Esophagus muscularis mucosa (tissue), 4 donors: Measurements from ENCODE around the gene STAT3. TPM values are rescaled to one million over a fixed set of nuclear protein-coding genes. Genes with fewer than 3 reads are reported as not detected.

Experiments used
- DNase-seq: peaks from one replicate; pipeline ENCODE4 v3.0.0-alpha.2; 2017; ENCODE audit errors: extremely low spot score
- H3K27ac ChIP-seq, 4 donors: fragments of 200-600 bp; sonication (generic); replicated peaks in 1 of 4; 1 replicate in 3 of 4; 2 replicates in 1 of 4; pipeline ENCODE4 v1.5.1; 2016 to 2019; ENCODE audit warnings: mild to moderate bottlenecking in 1 of 4
- H3K27me3 ChIP-seq, 4 donors: fragments of 200-600 bp; sonication (generic); one replicate each; pipeline versions ENCODE4 v1.5.1 to v1.6.0; 2016 to 2019
- H3K36me3 ChIP-seq, 4 donors: fragments of 200-600 bp; sonication (generic); one replicate each; pipeline ENCODE4 v1.5.1; 2016 to 2019
- H3K4me1 ChIP-seq, 4 donors: fragments of 200-600 bp; sonication (generic); one replicate each; pipeline ENCODE4 v1.5.1; 2016 to 2019
- H3K4me3 ChIP-seq, 4 donors: fragments of 200-600 bp; sonication (generic); 1 replicate in 2 of 4; 2 replicates in 2 of 4; pipeline ENCODE4 v1.5.1; 2016 to 2019; ENCODE audit warnings: mild to moderate bottlenecking in 4 of 4, moderate library complexity in 1 of 4
- H3K9me3 ChIP-seq, 4 donors: fragments of 200-600 bp; sonication (generic); 1 replicate in 3 of 4; 2 replicates in 1 of 4; pipeline ENCODE4 v1.5.1; 2016 to 2019
- EP300 ChIP-seq: sonication (generic); formaldehyde crosslinking; IDR thresholded peaks from one replicate; pipeline ENCODE4 v1.6.1; 2017; ENCODE audit warnings: antibody characterized with exemption
- POLR2A ChIP-seq: fragments of 450-650 bp; IDR thresholded peaks from one replicate; pipeline ENCODE4 v1.6.1; 2017; ENCODE audit warnings: antibody characterized with exemption, moderate library complexity, mild to moderate bottlenecking, low read depth
- POLR2AphosphoS5 ChIP-seq, 2 donors: sonication (generic); formaldehyde crosslinking; IDR thresholded peaks; one replicate each; pipeline ENCODE4 v1.6.1; 2017; ENCODE audit warnings: antibody characterized with exemption in 2 of 2
- WGBS: methylation state at CpG from one replicate; pipeline ENCODE4 v1.1.5; 2018; 5-methylcytosine and 5-hydroxymethylcytosine counted together
- intact Hi-C: fragments of 100-400 bp; cut with DNase I; formaldehyde crosslinking; loops from one replicate; pipeline ENCODE4 v1.15.1; 2023
- total RNA-seq, 4 donors: library from RNA; depleted of rRNA; stranded (reverse); fragments of >200 nt; gene quantifications; one replicate each; pipeline versions ENCODE4 v1.1.0 to v1.2.1, GENCODE V29; 2016
- TF ChIP-seq, protein P1 (sequence below), 3 experiments: fragments of 200-600 bp in 2 of 3; fragments of 450-650 bp in 1 of 3; sonication (generic) in 2 of 3; IDR thresholded peaks; one replicate each; pipeline ENCODE4 v1.5.1; 2017 to 2019; ENCODE audit warnings: antibody characterized with exemption in 3 of 3, mild to moderate bottlenecking in 2 of 3, moderate library complexity in 1 of 3

The STAT3 gene
- total RNA-seq, 4 donors from 2014 or later, result 137 to 260 (median 211) TPM

DNA sequence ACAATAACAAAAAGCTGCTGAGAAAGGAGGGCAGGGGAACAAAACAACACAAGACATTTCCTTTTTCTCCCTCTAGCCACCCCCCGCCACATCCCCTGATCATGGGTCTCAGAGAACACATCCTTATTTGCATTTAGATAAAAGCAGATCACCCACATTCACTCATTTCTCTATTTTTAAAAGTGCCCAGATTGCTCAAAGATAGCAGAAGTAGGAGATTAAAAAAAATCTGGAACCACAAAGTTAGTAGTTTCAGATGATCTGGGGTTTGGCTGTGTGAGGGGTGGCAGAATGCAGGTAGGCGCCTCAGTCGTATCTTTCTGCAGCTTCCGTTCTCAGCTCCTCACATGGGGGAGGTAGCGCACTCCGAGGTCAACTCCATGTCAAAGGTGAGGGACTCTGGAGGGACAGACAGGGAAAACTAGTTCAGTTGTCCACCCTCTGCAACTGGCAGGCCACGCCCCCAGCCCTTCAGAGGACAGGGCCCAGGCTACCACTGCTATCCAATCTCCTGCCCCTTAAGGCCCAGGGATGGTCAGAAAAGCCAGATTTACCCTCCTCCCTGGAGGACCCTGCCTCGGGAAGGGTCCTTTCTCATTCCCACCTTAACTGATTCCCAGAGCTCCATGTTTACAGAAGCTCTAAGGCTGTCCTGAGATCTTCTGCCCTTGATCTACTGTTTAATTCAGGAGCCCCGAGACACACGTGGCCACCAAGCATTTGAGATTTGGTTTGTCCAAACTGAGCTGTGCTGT lies 72.7 kb downstream of the STAT3 start:
- intact Hi-C loops, result no loop called here
- H3K4me1 ChIP-seq, result peaks cover 29 to 54% (median 40%) of the 10 kb centered on the region in 4 donors
- WGBS, result 78% methylated on average over 10 of the region's 10 CpGs

DNA sequence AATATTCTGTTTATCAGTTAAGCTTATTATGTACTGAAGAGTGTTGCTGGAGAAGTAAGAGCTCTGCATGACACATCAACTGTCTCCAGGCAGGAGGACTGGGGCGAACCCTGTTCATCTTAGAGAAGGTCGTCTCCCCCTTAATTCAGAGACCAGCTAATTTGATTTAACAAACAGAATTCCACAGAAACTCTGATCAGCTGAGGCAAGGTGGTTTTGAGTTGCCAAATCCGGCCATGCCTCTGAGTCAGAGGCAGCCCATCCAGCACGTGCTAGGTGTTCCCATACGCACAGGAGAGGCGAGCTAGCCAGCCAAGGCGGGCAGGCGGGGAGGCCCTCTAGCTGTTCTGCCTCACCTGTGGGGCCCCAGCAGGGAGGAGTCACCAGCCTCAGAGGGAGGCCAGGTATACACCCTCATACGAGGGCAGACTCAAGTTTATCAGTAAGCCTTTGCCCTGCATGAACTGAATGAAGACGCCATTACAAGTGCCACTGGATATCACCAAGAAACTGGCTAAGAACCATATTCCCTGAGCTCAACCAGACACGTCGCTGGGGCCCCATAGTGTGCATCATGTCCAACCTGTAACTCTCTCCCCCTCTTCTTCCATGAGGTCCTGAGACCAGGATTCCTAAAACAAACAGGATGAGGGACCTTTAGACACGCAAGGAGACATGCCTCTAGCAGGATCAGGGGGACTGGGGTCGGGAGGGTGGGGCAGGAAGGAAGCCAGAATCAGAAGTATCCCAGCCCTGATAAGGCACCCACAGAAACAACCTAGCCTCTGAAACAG lies 74.3 kb downstream of the STAT3 start:
- 79% methylated on average over 8 of the region's 14 CpGs for WGBS

More for the DNA sequence above, 72.7 kb downstream of the STAT3 start:
- Histone ChIP-seq H3K9me3 (no peaks in the 10 kb centered on the region), H3K36me3 (peaks cover 28 to 93% (median 81%) of the 10 kb centered on the region in 4 donors), H3K27ac (no peak overlapping the region), H3K4me3 (no peak overlapping the region), H3K27me3 (peaks cover 0 to 4% (median 0%) of the 10 kb centered on the region in 4 donors)
- TF ChIP-seq, protein P1, sequence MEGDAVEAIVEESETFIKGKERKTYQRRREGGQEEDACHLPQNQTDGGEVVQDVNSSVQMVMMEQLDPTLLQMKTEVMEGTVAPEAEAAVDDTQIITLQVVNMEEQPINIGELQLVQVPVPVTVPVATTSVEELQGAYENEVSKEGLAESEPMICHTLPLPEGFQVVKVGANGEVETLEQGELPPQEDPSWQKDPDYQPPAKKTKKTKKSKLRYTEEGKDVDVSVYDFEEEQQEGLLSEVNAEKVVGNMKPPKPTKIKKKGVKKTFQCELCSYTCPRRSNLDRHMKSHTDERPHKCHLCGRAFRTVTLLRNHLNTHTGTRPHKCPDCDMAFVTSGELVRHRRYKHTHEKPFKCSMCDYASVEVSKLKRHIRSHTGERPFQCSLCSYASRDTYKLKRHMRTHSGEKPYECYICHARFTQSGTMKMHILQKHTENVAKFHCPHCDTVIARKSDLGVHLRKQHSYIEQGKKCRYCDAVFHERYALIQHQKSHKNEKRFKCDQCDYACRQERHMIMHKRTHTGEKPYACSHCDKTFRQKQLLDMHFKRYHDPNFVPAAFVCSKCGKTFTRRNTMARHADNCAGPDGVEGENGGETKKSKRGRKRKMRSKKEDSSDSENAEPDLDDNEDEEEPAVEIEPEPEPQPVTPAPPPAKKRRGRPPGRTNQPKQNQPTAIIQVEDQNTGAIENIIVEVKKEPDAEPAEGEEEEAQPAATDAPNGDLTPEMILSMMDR (IDR thresholded peaks at IDR 0.05), result no peak
- TF ChIP-seq POLR2AphosphoS5 (IDR thresholded peaks at IDR 0.05) (no peak), POLR2A (no peak), EP300 (no peak)
- DNase-seq, result no peak

DNA sequence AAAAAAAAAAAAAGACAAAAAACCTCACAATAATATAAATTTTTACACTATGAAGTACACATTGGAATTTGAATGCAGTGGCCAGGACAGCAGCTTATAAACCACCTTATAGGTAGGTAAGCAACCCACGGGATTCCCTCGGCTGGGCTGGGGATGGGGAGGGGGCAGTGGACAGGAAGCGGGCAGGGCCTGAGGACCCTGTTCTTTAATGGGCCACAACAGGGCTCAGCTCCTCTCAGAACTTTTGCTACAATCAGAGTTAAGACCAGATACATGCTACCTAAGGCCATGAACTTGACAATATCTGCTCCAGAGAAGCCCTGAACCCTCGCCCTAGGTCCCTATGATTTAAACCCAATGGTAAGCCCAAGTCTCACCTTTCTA lies 74.9 kb downstream of the STAT3 start:
- no peak for TF ChIP-seq EP300
- no peak for TF ChIP-seq POLR2A
- TF ChIP-seq, protein P1 (IDR thresholded peaks at IDR 0.05), result no peak
- TF ChIP-seq POLR2AphosphoS5 (IDR thresholded peaks at IDR 0.05), result no peak
- H3K4me3 ChIP-seq, result no peak overlapping the region
- peak overlapping the region in 3 of 4 donors; percentile 19 to 94 (median 88) for H3K27ac ChIP-seq
- peaks cover 31 to 55% (median 49%) of the 10 kb centered on the region in 4 donors for H3K4me1 ChIP-seq
- DNase-seq, result no peak
- peaks cover 0 to 4% (median 0%) of the 10 kb centered on the region in 4 donors for H3K27me3 ChIP-seq
- 68% methylated on average over 4 of the region's 4 CpGs for WGBS
- intact Hi-C loops, result no loop called here
- H3K36me3 ChIP-seq, result peaks cover 32 to 93% (median 76%) of the 10 kb centered on the region in 4 donors
- H3K9me3 ChIP-seq, result no peaks in the 10 kb centered on the region

More for the DNA sequence above, 74.3 kb downstream of the STAT3 start:
- TF ChIP-seq, protein P1 (IDR thresholded peaks at IDR 0.05), result no peak
- no peak for TF ChIP-seq EP300
- no peak for TF ChIP-seq POLR2A
- peak; percentile 22 to 43 for TF ChIP-seq POLR2AphosphoS5 (IDR thresholded peaks at IDR 0.05)
- Histone ChIP-seq H3K4me3 (no peak overlapping the region), H3K27ac (peak overlapping the region in 3 of 4 donors; percentile 19 to 94 (median 88)), H3K36me3 (peaks cover 28 to 93% (median 76%) of the 10 kb centered on the region in 4 donors), H3K4me1 (peaks cover 35 to 55% (median 50%) of the 10 kb centered on the region in 4 donors), H3K9me3 (no peaks in the 10 kb centered on the region), H3K27me3 (peaks cover 0 to 4% (median 0%) of the 10 kb centered on the region in 4 donors)
- DNase-seq, result no peak
- intact Hi-C loops, result no loop called here

DNA sequence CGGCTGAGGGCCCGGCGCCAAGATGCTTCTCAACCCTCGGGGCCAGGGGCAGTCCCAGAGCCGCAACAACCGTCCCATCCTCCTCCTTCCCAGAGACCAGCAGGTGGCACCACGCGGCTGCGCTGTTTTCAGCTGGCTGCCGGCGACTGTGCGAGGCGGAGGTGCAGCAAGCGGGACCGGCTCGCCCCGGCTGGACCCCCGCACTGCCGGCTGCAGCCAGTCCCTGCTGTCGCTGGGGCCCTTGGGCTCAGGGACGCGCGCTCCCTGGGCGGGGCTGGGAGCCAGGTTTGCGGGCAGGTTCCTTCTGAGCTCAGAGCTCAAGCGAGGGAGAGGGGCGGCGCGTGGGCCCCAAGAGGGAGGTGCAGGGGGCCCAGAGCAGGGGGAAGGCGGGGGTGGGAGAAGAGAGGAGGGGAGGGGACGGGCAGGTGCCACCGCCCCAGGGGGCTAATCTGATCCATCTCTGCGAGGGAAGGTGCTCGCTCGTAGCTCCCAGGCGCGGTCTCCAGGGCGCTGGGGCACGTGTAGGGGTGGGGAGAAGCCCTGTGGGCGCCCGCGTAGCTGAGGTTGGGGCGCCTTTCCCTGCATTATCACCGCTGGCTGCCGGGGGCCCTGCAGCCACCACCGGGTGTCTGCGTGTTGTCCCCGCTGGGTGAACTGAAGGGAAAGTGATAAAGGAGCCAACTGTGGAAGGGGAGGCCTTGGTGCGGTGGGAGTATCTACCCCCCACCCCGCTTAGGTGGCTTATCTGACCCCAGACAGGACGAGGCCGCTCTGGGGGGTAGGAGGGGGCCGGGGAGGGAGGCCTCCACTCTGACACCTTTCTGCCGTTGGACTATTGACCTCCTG lies 75.7 kb downstream of the STAT3 start:
- Histone ChIP-seq H3K27ac (peak overlapping the region; percentile 85 to 94 (median 88)), H3K27me3 (peaks cover 0 to 4% (median 0%) of the 10 kb centered on the region in 4 donors), H3K4me1 (peaks cover 28 to 55% (median 49%) of the 10 kb centered on the region in 4 donors), H3K36me3 (peaks cover 41 to 93% (median 76%) of the 10 kb centered on the region in 4 donors), H3K4me3 (peak overlapping the region; percentile 27 to 46 (median 42)), H3K9me3 (no peaks in the 10 kb centered on the region)
- TF ChIP-seq EP300 (no peak), POLR2AphosphoS5 (IDR thresholded peaks at IDR 0.05) (peak; percentile 67 to 80)
- TF ChIP-seq, protein P1 (IDR thresholded peaks at IDR 0.05), result peak; percentile 70 to 76 (median 73)
- WGBS, result 33% methylated on average over 17 of the region's 54 CpGs
- DNase-seq, result no peak
- intact Hi-C loops, result no loop called here
